Panc1 (cell line): ENCODE data around the gene PLEKHO1. TPM values are rescaled to one million over a fixed set of nuclear protein-coding genes. Genes with fewer than 3 reads are reported as not detected.

Source experiments
- ATAC-seq: fragments of 200-7000 bp; cut with Tn5 transposase; 2 replicates; pipeline ENCODE4 v1.9.1; 2020; ENCODE audit warnings: mild to moderate bottlenecking, moderate library complexity
- BruUV-seq: library from RNA; stranded (reverse); fragments of 400-500 nt; replicated peaks from 2 replicates; lab custom pipeline; 2021; lab: Mats Ljungman, UMichigan
- CTCF ChIA-PET: fragments of 300-600 bp; sonication (Branson Sonifier 250); formaldehyde crosslinking; loops from one replicate; lab custom pipeline; 2022; ENCODE audit warnings: antibody characterized with exemption; lab: Charles Lee
- POLR2A ChIA-PET: fragments of 300-600 bp; sonication (Branson Sonifier 250); formaldehyde crosslinking; loops from one replicate; lab custom pipeline; 2022; ENCODE audit warnings: antibody characterized with exemption; lab: Charles Lee
- DNase-seq: peaks from one replicate; pipeline ENCODE4 v3.0.0-alpha.2; 2010; ENCODE audit warnings: low read depth, low spot score
- H3K27ac ChIP-seq: 2 replicates; pipeline ENCODE4 v1.5.1; 2011; ENCODE audit warnings: mild to moderate bottlenecking, low read length, inconsistent platforms
- H3K27me3 ChIP-seq: fragments of 200-500 bp; sonication (Bioruptor generic); 2 replicates; pipeline ENCODE4 v1.6.0; 2014; ENCODE audit warnings: low read length, inconsistent platforms; ENCODE audit not compliant: control insufficient read depth, insufficient read depth
- H3K36me3 ChIP-seq: fragments of 200-500 bp; sonication (Bioruptor generic); 2 replicates; pipeline ENCODE4 v1.5.1; 2014; ENCODE audit warnings: inconsistent platforms, mild to moderate bottlenecking, low read length, moderate library complexity; ENCODE audit not compliant: control insufficient read depth, insufficient read depth
- H3K4me1 ChIP-seq: 2 replicates; pipeline ENCODE4 v1.5.1; 2011; ENCODE audit warnings: inconsistent platforms, mild to moderate bottlenecking, low read length, moderate library complexity; ENCODE audit not compliant: control insufficient read depth, insufficient read depth
- H3K4me3 ChIP-seq, 2 experiments: 2 replicates each; pipeline ENCODE4 v1.5.1; 2011 to 2012; ENCODE audit warnings: low read depth in 2 of 2, low read length in 2 of 2, mild to moderate bottlenecking in 2 of 2, inconsistent platforms in 1 of 2, moderate library complexity in 1 of 2
- H3K9me3 ChIP-seq: fragments of 200-500 bp; sonication (Bioruptor generic); 2 replicates; pipeline ENCODE4 v1.5.1; 2014; ENCODE audit warnings: low read depth, mild to moderate bottlenecking, inconsistent platforms, low read length, moderate library complexity; ENCODE audit not compliant: control insufficient read depth, insufficient read depth
- CTCF ChIP-seq: fragments of 450-650 bp; IDR thresholded peaks from 2 replicates; pipeline ENCODE4 v1.5.1; 2017; ENCODE audit warnings: mild to moderate bottlenecking
- POLR2AphosphoS5 ChIP-seq: IDR thresholded peaks from 2 replicates; pipeline ENCODE4 v1.6.1; 2012; ENCODE audit warnings: mild to moderate bottlenecking, low read depth, low read length, moderate library complexity
- REST ChIP-seq, 2 experiments: IDR thresholded peaks; 2 replicates each; pipeline ENCODE4 v1.6.1; 2011 to 2012; ENCODE audit warnings: low read depth in 2 of 2, control low read depth in 1 of 2, low read length in 1 of 2, mild to moderate bottlenecking in 1 of 2, moderate library complexity in 1 of 2; ENCODE audit not compliant: insufficient read depth in 1 of 2
- SIN3A ChIP-seq: IDR thresholded peaks from 2 replicates; pipeline ENCODE4 v1.6.1; 2012; ENCODE audit warnings: low read depth, mild to moderate bottlenecking, low read length, moderate library complexity, borderline replicate concordance; ENCODE audit not compliant: insufficient read depth
- TCF7L2 ChIP-seq: IDR thresholded peaks from 2 replicates; pipeline ENCODE4 v1.6.1; 2011; ENCODE audit warnings: mild to moderate bottlenecking, low read depth, low read length, inconsistent platforms
- in situ Hi-C: cut with HindIII; loops from 2 replicates; pipeline ENCODE4 v1.10.0; 2016; ENCODE audit warnings: low sequenced_read_pairs, low pct_unique_long_range_greater_than_20kb
- intact Hi-C: fragments of 100-400 bp; cut with micrococcal nuclease; formaldehyde crosslinking; loops from one replicate; pipeline ENCODE4 v1.10.0; 2022; ENCODE audit not compliant: unreplicated experiment
- total RNA-seq: library from RNA; stranded (reverse); gene quantifications from one replicate; pipeline ENCODE4 v1.2.1, GENCODE V29; 2021; ENCODE audit not compliant: unreplicated experiment

Gene PLEKHO1
- total RNA-seq, 1 experiment from 2014 or later, result 9.1 TPM

- BruUV-seq, result no TSS peak
- no peak for DNase-seq
- Histone ChIP-seq H3K4me1 (no peaks in the 10 kb centered on the region), H3K27ac (no peak overlapping the region), H3K36me3 (no peaks in the 10 kb centered on the region), H3K4me3 (no peak overlapping the region), H3K27me3 (no peaks in the 10 kb centered on the region), H3K9me3 (no peaks in the 10 kb centered on the region)
- TF ChIP-seq REST (IDR thresholded peaks at IDR 0.05; ENCODE audit: insufficient read depth in 1 of 2, low read depth in 2 of 2, low read length in 1 of 2) (no peak), CTCF (no peak), POLR2AphosphoS5 (no peak), TCF7L2 (no peak), SIN3A (no peak)
- ChIA-PET CTCF (interaction anchor here (0.7 kb wide), 1 partner anchor 121 kb away, joined by 3 read pairs; no protein-coding TSS in a partner anchor), POLR2A (no interaction called here)
- in situ Hi-C loops, result no loop called here
- no peak for ATAC-seq
- intact Hi-C loops, result no loop called here
Observed at GRCh38 chr1:150138044-150138443, 11.7 kb upstream of the PLEKHO1 start.

- ATAC-seq (no peak), DNase-seq (no peak)
- BruUV-seq, result no TSS peak
- Histone ChIP-seq H3K36me3 (no peaks in the 10 kb centered on the region), H3K9me3 (no peaks in the 10 kb centered on the region), H3K4me3 (no peak overlapping the region), H3K27me3 (no peaks in the 10 kb centered on the region), H3K4me1 (no peaks in the 10 kb centered on the region), H3K27ac (no peak overlapping the region)
- in situ Hi-C loops (no loop called here), intact Hi-C loops (no loop called here)
- ChIA-PET CTCF (no interaction called here), POLR2A (interaction anchor here (0.6 kb wide), 1 partner anchor 60 kb away, joined by 4 read pairs; no protein-coding TSS in a partner anchor)
- TF ChIP-seq TCF7L2, result no peak
Observed at GRCh38 chr1:150141452-150141851, 8.3 kb upstream of the PLEKHO1 start.

GRCh38 chr1:150142083-150142482 is 7.6 kb upstream of the PLEKHO1 start:
- no peak for DNase-seq
- BruUV-seq, result no TSS peak
- ATAC-seq, result no peak
- no peaks in the 10 kb centered on the region for H3K27me3 ChIP-seq
- ChIA-PET CTCF (no interaction called here), POLR2A (no interaction called here)
- intact Hi-C loops (no loop called here), in situ Hi-C loops (no loop called here)
- TF ChIP-seq TCF7L2, result no peak
- TF ChIP-seq SIN3A, result no peak
- no peak for TF ChIP-seq POLR2AphosphoS5
- TF ChIP-seq REST (IDR thresholded peaks at IDR 0.05; ENCODE audit: insufficient read depth in 1 of 2, low read depth in 2 of 2, low read length in 1 of 2), result no peak
- TF ChIP-seq CTCF, result no peak
- no peak overlapping the region for H3K4me3 ChIP-seq
- no peak overlapping the region for H3K27ac ChIP-seq
- no peaks in the 10 kb centered on the region for H3K36me3 ChIP-seq
- no peaks in the 10 kb centered on the region for H3K4me1 ChIP-seq
- no peaks in the 10 kb centered on the region for H3K9me3 ChIP-seq
